Muscle of leg (tissue), 11 donors: ENCODE results near the gene ALKBH1. TPM values are rescaled to one million over a fixed set of nuclear protein-coding genes. Genes with fewer than 3 reads are reported as not detected.
A peak's percentile ranks its signal among the peaks of the same experiment; 100 is the strongest.
"Not testable (repeated sequence)": the region's sequence is repeated elsewhere in the genome, so short reads cannot be mapped to it uniquely, and the experiment has no call there.

Experiments used
- DNase-seq: peaks from one replicate; pipeline ENCODE4 v3.0.0; 2013
- H3K27ac ChIP-seq: one replicate; pipeline ENCODE4 v1.5.1; 2013; ENCODE audit warnings: mild to moderate bottlenecking, low read length, control low read depth
- H3K27me3 ChIP-seq: one replicate; pipeline ENCODE4 v1.6.1; 2013; ENCODE audit warnings: low read length; ENCODE audit not compliant: control insufficient read depth, insufficient read depth
- H3K36me3 ChIP-seq: one replicate; pipeline ENCODE4 v1.6.1; 2013; ENCODE audit warnings: low read length; ENCODE audit not compliant: control insufficient read depth, insufficient read depth
- H3K4me1 ChIP-seq: one replicate; pipeline ENCODE4 v1.6.1; 2013; ENCODE audit warnings: low read length; ENCODE audit not compliant: control insufficient read depth, insufficient read depth
- H3K4me3 ChIP-seq: one replicate; pipeline ENCODE4 v1.5.1; 2013; ENCODE audit warnings: low read length, control low read depth
- H3K9me3 ChIP-seq: replicated peaks from 2 replicates; pipeline ENCODE4 v1.6.1; 2013; ENCODE audit warnings: low read depth, low read length; ENCODE audit not compliant: control insufficient read depth
- WGBS: methylation state at CpG from one replicate; pipeline ENCODE4 v1.1.5; 2013; ENCODE audit warnings: missing lambda C conversion rate; ENCODE audit not compliant: insufficient coverage; 5-methylcytosine and 5-hydroxymethylcytosine counted together
- polyA plus RNA-seq, 8 donors: library from polyadenylated mRNA; unstranded; fragments of 120-200 nt; gene quantifications; one replicate each; pipeline versions ENCODE4 v1.2.1 to v1.2.3, GENCODE V29; 2013; ENCODE audit warnings: inconsistent platforms in 1 of 8, low replicate concordance in 1 of 8; ENCODE audit not compliant: insufficient read length in 8 of 8, insufficient read depth in 1 of 8
- total RNA-seq: library from RNA; stranded (reverse); fragments of 120-200 nt; gene quantifications from one replicate; pipeline ENCODE4 v1.2.4, GENCODE V29; 2013

The ALKBH1 gene
- total and polyA plus RNA-seq, 9 donors: 9.1 to 13.1 (median 10.5) TPM

- H3K4me3 ChIP-seq, H3K27me3 ChIP-seq, H3K4me1 ChIP-seq, DNase-seq, H3K27ac ChIP-seq, H3K36me3 ChIP-seq, H3K9me3 ChIP-seq: not testable (repeated sequence)
- WGBS: no CpG with 5 or more reads among the region's 4 CpGs
Observed at GRCh38 chr14:77635869-77636268, 72.0 kb downstream of the ALKBH1 start.

GRCh38 chr14:77635466-77635865 is 72.4 kb downstream of the ALKBH1 start:
- not testable (repeated sequence) for H3K36me3 ChIP-seq, DNase-seq, H3K9me3 ChIP-seq, H3K4me1 ChIP-seq, H3K27me3 ChIP-seq, H3K27ac ChIP-seq, H3K4me3 ChIP-seq
- WGBS: 83% methylated on average over 4 of the region's 8 CpGs

GRCh38 chr14:77630111-77630510 is 77.7 kb downstream of the ALKBH1 start:
- H3K27ac ChIP-seq: no peak overlapping the region
- no peak for DNase-seq
- no CpG with 5 or more reads among the region's 2 CpGs for WGBS
- H3K36me3 ChIP-seq: no peaks in the 10 kb centered on the region
- no peak overlapping the region for H3K4me3 ChIP-seq
- H3K27me3 ChIP-seq: peaks cover 2% of the 10 kb centered on the region
- peaks cover 2% of the 10 kb centered on the region for H3K9me3 ChIP-seq
- no peaks in the 10 kb centered on the region for H3K4me1 ChIP-seq

GRCh38 chr14:77625360-77625759 is 82.5 kb downstream of the ALKBH1 start:
- Histone ChIP-seq H3K36me3 (no peaks in the 10 kb centered on the region), H3K27me3 (no peaks in the 10 kb centered on the region), H3K4me1 (no peaks in the 10 kb centered on the region), H3K4me3 (no peak overlapping the region), H3K9me3 (no peaks in the 10 kb centered on the region), H3K27ac (no peak overlapping the region)
- WGBS: no CpG with 5 or more reads among the region's 3 CpGs
- no peak for DNase-seq

GRCh38 chr14:77623201-77623600 is 84.6 kb downstream of the ALKBH1 start:
- peak; percentile 68 for DNase-seq

More at GRCh38 chr14:77623201-77623600, 84.6 kb downstream of the ALKBH1 start:
- no peak overlapping the region for H3K4me3 ChIP-seq
- WGBS: 100% methylated on average over 1 of the region's 1 CpG
- no peaks in the 10 kb centered on the region for H3K9me3 ChIP-seq
- no peak overlapping the region for H3K27ac ChIP-seq
- H3K27me3 ChIP-seq: peaks cover 2% of the 10 kb centered on the region
- no peaks in the 10 kb centered on the region for H3K4me1 ChIP-seq
- no peaks in the 10 kb centered on the region for H3K36me3 ChIP-seq

Other genes with a start within 250 kb of the ALKBH1 start
- gene AHSA1, start 249.9 kb downstream of the ALKBH1 start, total RNA-seq: 95.0 TPM
- 100 to 1,000 TPM; 101 to 133 (median 115) TPM for gene AHSA1, start 249.9 kb downstream of the ALKBH1 start, polyA plus RNA-seq
- 0.09 TPM for gene ISM2, start 209.2 kb downstream of the ALKBH1 start, total RNA-seq
- under 1 TPM in 5 of 8 donors, not detected in 3; 0.08 to 0.21 (median 0.11) TPM for gene ISM2, start 209.2 kb downstream of the ALKBH1 start, polyA plus RNA-seq
- gene SPTLC2, start 91.4 kb downstream of the ALKBH1 start, total RNA-seq: 21.1 TPM
- gene SPTLC2, start 91.4 kb downstream of the ALKBH1 start, polyA plus RNA-seq: 10 to 100 TPM; 10.6 to 21.6 (median 17.3) TPM
- gene SLIRP, start 80 bp upstream of the ALKBH1 start, total RNA-seq: 180 TPM
- gene SLIRP, start 80 bp upstream of the ALKBH1 start, polyA plus RNA-seq: 10 to 100 TPM; 60.4 to 96.3 (median 74.5) TPM
- gene SNW1, start 53.1 kb upstream of the ALKBH1 start, total RNA-seq: 46.3 TPM
- gene SNW1, start 53.1 kb upstream of the ALKBH1 start, polyA plus RNA-seq: 10 to 100 TPM; 46.3 to 57.5 (median 50.8) TPM
- 2.8 TPM for gene ADCK1, start 92.1 kb upstream of the ALKBH1 start, total RNA-seq
- gene ADCK1, start 92.1 kb upstream of the ALKBH1 start, polyA plus RNA-seq: 1 to 10 TPM; 3.9 to 8.4 (median 6.7) TPM